GM19324 (cell line): ENCODE measurements around the gene CD74.

Experiments used
- ATAC-seq: cut with Tn5 transposase; IDR thresholded peaks from one replicate; pipeline ENCODE4 v1.9.1; 2021; ENCODE audit warnings: mild to moderate bottlenecking, moderate library complexity; ENCODE audit not compliant: unreplicated experiment, low FRiP score

Gene CD74

DNA sequence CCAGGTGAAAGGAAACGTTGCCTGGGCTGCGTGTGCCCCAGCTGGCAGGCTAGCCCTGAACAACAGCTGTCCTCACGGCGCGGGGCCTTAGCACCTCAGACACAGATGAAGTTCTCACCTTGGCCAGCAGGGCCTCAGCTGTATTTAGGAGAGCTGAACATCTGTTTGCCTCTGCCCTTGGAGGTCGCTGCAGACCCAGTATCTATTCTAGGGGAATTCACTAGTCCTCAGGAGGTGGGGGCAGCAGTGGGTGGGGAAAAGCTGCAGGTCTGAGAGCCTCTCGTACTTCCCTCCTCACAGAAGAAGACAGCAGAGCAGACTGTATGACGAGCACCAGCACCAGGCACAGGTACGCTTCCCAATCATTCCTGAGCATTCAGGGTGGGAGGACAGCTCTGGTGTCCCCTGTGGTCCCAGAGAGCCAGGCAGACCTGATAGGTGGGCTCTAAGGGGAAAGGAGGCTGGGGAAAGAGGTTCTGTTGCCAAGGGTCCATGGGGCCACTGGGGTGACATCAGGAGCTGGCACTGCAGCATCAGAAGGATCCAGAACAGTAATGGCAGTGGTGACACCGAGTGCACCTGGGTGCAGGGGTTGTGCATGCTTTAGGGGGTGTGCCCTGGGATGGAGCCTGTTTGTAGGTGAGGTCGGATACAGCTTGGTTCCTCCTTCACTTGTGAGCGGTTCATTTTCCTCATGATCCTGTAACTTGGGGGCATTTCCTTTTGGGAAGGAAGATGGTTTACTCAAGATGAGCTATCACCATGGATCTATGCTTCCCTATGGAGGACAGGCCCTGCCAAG, 13.8 kb downstream of the CD74 start:
- no peak for ATAC-seq

DNA sequence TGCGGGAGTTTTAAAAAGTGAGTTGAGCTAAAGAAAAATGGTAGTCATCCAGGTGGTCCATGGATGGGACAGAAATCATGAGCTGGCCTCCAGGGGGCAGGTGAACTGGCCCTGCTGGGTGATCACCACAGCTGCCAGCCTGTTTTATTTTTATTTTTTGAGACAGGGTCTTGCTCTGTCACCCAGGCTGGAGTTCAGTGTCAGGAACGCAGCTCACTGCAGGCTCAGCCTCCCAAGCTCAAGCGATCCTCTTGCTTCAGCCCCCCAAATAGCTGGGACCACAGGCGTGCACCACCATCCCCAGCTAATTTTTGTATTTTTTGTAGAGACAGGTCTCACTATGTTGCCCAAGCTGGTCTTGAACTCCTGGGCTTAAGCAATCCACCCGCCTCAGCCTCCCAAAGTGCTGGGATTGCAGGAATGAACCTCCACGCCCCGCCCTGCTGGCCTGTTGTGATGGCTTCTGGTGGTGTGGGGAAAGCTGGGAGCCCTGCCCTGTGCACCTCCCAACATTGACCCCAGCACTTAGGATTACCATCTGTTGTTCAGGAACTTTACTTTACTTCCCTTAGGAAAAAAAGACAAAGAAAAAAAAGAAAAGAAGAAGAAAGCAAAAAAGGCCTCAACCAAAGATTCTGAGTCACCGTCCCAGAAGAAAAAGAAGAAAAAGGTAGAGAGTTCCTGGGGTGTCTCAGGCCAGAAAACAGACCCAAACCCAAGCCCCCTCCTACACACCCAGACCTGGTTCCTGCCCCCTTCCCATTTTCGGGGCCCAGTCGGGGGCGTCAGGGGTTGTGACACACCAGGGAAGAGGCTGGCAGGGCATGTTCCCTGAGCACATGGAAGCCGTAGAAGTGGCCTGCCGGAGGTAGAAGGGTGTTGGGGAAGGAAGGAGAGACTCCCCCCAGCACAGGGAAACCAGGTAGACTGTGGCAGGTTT, 14.7 kb downstream of the CD74 start:
- ATAC-seq, result no peak

DNA sequence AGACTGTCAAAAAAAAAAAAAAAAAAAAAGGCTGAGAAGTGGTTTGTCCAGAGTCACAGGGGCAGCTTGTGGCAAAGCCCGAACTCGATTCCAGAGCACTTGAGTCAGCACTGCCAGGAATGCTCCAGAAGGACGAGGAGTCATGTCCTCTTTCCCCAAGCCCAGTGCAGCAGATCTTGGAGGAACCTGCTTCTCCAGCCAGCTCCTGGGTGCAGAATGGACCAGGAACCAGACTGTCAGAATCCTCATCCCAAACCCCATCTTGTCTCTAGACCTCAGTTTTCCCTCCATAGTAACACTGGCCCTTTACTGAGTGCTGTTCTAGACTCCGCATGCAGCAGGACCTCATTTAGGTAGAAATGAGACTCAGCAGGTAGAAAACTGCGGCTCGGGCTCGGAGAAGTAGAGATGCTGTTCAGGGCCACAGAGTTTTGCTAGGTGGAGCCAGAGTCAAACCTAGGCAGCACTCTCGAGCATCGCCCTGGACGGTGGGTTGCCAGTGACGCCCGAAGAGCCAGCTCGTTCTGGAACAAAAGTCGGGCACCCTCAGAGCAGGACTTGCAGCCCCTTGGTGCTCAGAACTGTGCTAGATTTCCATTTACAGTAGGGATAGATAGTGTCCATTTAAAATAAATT, 15.4 kb downstream of the CD74 start:
- ATAC-seq, result no peak

DNA sequence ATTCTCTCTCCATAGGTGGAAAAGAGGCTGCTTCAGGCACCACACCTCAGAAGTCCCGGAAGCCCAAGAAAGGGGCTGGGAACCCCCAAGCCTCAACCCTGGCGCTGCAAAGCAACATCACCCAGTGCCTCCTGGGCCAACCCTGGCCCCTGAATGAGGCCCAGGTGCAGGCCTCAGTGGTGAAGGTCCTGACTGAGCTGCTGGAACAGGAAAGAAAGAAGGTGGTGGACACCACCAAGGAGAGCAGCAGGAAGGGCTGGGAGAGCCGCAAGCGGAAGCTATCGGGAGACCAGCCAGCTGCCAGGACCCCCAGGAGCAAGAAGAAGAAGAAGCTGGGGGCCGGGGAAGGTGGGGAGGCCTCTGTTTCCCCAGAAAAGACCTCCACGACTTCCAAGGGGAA, 16.4 kb downstream of the CD74 start:
- ATAC-seq, result no peak

DNA sequence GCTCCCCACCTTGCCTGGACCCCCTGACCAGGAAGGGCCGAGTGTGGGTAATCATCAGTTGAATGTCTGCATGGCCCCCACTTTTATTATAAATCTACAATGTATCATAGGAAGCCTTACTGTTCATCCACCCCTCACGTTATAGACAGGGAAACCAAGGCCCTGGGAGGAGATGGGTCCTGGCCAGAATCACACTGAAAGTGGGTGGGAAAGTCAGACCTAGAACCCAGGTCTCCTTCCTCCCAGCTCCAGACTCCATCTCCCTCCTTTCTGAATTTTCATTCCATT, 17.1 kb downstream of the CD74 start:
- no peak for ATAC-seq

DNA sequence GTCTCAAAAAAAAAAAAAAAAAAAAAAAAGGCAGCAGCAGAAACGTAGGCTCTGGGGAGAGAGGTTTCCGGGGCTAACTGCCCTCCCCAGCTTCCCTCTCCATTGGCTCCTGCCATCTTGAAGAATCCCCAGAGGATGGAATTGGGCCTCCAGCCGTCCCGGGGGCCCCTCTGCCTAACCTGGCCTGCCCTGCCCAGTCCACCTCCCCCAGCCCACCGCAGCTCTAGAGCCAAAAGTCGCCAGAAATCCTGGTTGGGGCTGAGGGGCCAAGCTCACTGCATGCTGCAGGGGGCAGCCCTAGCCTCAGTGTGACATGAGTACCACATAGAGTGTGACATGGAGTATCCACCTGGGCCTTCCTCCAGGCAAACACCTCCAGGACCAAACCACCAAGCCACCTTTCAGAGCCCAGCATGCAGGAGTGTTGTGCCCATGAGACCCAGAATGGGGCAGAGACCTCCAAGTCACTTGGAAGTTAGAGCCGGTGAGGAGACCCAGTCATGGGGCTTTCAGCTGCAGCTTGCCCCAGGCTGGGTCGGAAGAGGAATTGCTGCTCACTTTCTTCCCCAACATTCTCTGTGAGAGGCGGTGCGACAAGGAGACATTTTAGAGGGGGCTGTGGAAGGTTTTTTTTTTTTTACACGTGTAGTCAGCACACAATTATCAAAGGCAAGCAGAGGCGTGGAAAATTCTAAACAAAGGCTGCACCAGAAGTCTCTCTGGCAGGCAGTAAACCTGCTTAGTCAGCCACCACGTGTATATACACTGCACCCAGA, 17.6 kb downstream of the CD74 start:
- no peak for ATAC-seq

DNA sequence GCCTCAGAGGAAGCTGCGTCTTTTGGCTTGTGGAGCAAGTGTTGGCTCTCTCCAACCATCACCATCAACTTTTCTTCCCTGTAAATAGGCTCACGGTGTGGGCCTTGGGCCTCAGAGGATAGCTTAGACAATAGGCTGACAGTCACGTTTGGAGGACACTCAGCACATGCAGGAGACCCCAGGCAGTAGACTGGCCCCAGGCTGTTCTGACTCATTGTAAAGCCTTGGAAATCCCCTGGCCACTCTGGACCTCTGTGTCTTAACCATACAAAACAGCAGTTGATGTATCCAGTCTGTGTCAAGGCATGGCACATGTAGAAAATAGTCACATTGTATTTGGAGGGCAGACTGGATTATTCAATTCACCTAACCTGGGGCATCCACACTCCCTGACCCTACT, 18.6 kb downstream of the CD74 start:
- no peak for ATAC-seq

DNA sequence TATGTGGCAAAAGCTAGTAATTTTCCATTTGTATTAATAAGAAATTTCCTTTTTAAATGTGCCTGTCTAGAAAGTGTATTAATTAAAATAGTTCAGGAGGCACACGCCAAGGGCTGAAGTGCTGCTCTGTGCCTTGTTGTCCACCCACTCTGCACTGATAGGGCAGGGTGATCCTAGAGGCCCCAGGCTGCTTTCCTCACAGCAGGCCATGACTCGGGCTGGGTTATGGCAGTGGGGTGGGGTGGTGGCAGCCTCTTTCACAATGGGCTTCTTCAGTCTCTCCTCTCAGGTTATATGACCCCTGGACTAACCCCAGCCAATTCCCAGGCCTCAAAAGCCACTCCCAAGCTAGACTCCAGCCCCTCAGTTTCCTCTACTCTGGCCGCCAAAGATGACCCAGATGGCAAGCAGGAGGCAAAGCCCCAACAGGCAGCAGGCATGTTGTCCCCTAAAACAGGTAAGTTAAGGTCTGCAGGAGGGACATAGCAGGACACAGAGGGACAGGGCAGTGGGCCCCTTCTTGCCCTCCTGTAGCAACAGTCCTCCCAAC, 19.5 kb downstream of the CD74 start:
- no peak for ATAC-seq

DNA sequence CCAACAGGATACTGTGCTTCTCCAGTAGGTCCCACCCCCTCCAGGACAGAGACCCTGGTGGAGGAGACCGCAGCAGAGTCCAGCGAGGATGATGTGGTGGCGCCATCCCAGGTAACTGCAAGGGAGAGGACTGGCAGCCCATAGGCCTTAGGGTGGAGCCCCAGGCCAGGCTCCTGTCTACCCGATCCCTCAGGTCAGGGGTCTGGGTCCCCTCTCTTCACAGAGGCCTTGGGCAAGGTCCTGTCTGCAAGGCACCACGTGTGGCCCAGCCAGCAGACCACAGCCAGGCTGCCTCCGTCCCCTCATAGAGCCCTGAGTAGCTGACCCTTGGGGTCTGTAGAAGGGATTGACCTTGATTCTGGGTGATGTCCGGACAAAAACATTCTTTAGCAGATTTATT, 20.0 kb downstream of the CD74 start:
- ATAC-seq, result no peak

DNA sequence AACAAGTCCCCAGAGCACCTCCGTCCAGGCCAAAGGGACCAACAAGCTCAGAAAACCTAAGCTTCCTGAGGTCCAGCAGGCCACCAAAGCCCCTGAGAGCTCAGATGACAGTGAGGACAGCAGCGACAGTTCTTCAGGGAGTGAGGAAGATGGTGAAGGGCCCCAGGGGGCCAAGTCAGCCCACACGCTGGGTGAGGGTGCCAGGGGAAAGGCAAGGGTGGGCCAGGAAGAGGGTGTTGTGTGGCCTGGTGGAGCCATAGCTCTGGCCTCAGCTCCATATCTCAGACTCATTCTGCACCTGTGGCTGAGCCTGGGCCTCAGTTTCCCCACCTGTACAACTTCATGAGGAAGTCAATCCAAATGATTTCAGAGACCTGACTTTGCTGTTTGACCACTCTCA, 20.7 kb downstream of the CD74 start:
- ATAC-seq, result no peak

DNA sequence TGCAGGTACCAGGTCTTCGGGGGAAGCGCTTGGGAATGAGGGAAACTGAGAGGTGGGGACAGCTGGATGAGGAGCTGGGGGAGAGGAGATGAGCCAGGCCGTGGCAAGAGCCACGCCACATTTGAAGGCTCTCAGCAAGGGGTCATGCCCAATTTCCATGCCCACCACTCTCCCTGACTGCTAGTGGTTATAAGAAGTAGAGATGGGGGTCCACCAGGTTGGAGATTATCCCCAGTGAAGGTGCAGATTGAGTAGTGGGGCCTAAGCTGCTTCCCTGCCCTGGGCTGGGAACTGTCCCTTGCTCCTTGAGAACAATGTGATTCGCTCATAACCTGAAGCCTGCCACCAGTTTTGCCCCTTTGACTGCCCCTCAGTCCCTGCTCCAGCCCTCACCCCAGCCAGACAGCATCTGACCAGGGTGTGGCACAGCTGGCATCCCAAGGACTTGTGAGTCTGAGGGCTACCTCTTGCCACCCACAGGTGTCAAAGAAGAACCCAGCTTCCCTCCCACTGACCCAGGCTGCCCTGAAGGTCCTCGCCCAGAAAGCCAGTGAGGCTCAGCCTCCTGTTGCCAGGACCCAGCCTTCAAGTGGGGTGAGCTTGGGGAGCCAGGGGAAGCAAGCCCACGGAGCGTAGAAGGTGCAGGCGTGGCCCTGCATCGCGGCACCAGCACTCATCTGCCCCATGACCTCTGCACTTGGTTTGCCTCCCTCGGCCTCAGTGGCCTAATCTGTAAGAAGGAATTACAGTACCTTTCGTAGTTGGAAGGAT, 21.5 kb downstream of the CD74 start:
- ATAC-seq, result no peak

DNA sequence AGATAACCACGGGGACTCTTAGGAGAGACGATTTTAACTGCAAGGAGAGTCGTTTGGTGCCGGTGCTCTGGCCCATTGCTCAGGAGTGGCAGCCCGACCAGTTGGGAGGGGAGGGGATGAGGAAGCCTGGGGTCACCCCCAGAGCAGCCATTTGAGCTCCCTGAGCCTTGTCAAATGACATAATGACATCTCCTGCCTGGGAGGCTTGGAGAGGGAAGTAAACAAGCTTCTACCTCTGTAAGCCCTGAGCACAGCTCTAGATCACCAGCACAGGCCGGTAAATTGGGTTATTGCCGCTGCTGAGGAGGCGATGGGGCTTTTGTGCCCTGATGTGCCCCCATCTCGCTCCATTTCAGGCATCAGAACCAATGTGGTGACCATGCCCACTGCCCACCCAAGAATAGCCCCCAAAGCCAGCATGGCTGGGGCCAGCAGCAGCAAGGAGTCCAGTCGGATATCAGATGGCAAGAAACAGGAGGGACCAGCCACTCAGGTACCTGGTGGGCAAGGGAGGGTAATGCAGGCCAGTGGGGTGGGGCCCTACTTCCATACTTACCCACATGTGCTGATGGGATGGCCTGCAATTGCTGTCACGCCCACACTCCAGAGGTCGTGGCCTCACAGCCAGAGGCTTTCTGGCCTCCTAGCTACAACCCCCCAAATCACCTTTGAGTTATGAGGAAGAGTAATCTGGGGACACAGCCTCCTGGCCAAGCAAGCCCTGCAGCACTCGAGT, 23.0 kb downstream of the CD74 start:
- no peak for ATAC-seq

DNA sequence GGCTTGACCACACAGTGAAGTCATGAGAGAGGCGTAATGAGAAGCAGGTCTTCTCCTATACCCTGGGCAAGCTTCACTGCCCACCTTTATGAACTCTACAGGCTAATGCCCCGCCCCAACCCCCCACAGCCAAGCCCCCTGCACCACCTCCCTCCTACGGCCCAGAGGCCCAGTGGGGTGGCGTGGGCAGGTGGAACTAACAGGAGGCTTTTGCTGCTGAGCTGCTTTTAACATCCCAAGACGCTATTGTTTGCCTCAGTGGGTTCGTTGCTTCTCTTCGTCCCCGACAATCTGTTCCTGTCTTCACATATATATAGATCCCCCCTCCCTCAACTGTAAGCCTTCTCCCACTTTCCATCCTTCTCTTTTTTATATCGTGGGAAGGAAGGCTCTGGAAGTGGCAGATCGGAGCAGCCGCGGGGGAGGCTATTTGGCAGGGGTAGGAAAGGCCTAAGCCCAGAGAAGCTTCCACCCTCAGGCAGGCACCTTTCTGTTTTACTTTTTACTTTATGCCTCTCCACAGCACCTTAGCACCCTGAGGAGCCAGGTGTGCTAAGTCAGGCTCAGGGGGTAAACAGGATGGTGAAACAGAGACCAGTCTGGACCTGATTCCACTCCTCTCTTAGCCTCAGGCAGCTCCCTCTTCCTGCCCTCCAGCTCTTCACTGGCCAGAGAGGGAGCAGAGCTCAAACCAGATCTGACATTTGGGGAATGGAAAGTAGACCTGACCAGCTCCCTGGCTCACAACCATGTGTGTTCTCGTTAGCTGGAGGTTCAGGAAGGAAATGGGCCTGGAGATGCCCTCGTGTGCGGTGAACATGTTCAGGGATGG, 26.5 kb downstream of the CD74 start:
- no peak for ATAC-seq

DNA sequence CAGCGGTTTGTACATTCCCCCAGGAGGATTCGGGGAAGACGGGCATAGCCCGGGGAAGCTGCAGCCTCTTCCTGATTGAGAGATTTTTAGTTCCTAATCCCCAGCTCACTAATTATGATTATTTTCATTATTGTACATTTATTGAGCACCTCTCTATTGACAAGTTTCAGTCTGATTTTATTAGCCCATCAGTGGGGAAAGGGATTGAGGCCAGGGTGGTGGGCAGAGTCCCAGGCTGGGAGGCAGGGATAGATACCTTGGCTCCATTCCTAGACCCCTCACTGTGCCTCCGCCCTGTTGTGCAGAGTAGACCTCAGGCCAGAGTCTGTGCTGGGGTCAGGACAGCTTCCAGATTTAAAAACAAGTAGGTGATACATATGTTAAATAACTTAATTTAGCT, 28.0 kb downstream of the CD74 start:
- no peak for ATAC-seq

DNA sequence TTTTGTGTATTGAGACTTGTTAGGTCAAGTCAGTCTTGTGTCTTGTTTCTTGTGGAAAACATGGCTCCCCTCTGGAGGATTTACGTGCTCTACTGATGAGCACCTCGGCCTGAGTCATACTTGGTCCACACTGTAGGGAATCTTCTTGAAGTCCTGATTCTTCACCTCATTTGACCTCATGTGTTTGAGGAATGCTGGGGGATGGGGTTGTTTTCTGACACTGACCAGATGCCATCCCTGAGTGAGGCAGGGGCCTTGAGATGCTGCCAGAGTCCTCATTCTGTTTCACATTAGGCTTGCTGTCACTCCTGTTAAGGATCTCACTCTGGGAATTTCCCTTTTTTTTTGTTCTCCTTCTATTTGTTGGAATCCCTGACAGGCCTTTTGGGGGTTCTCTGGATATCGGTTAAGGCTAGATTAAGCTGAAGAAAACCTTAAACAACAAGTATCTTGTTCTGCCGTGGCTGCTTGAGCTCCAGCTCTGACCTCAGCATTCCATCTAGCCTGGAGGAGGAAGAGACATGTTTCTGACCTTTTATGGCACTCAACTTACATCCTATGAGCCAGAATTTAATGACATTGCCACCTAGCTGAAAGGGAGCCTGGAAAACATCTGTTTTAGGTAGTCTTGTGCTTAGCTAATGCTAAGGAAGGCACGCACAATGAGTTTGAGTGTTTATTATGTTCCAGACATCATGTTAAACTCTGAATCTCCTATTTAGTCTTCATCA, 34.6 kb downstream of the CD74 start:
- ATAC-seq, result no peak

DNA sequence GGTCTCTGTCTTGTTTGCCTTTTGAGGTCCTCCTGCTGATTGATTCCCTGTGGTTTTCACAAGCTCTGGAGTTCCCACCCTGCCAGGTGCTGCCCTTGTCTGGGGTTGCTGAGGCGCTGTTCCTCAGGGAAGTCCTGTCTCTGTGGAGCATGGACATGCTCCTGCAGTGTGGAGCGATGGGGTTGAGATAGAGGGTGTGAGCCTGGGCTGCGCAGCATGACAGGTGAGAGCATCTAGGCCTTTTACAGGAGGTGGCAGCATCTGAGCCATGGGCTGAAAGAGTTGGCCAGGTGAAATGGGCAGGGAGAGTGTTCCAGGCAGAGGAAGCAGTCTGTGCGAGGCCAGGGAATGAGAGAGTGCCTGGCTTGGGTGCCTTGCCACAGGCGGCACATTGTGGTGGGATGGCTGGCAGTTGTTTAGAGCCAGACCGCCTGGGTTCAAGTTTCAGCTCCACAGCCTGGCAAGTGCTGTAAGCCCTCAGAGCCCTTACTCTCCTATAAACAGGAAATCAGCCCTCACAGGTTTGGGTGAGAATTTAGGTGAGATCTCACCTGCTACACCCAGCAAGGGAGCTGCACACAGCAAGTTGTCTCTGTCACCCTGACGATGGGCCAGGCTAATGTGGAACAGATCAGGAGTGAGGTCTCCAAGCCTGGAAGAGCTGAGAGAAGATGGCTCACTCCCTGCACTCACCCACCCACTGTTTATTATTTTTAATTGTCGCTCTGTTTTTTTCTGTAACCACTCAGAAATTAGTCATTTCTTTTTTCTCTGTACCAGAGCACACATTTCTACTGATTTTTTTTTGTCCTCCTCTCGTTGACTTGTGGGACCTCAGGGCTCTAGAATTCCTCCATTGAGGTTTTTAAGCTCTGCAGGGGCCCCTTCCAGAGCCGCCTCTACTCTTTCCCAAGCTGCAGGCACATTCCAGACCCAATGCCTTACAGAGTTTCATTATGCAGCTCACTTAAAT, 35.6 kb downstream of the CD74 start:
- ATAC-seq, result no peak
